NCI-H774 (cell line): ENCODE data around the gene SDCBP2.

ENCODE experiments used
- DNase-seq: peaks from one replicate; lab custom pipeline; 2025; lab: John Stamatoyannopoulos, UW

SDCBP2 gene, protein sequence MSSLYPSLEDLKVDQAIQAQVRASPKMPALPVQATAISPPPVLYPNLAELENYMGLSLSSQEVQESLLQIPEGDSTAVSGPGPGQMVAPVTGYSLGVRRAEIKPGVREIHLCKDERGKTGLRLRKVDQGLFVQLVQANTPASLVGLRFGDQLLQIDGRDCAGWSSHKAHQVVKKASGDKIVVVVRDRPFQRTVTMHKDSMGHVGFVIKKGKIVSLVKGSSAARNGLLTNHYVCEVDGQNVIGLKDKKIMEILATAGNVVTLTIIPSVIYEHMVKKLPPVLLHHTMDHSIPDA

DNA sequence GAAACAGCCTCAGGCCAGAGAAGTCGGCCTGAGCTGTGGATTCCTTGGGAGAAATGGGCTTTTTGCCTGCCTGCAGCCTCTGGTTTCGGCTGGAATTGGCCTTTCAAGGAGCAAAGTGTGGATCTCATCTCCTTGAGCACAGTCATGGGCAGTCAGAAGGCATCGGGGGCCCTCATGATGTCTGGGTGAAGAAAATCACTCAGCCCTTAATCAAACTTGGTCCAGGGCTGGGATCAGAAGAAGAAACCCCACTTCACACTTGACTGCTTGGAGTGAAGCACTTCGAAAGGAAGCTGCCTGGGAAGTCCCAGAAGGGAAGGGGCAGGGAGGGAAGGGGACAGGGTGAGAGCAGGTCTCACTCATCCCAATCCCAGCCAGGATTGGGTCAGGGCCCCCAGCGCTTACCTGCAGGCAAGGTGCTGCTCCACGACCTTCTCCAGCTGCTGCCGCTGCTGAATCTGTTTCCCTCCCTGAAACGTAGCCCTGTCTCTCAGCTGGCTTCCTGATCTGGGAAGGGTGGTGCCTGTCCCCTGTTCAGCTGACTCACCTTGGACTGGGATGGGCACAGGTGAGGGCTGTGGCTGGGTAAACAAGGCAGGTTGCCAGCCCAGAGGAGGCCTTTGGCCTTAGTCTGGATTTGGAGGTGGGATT, at the start of gene SDCBP2:
Gene SDCBP2 (minus strand): TSS at position 460 of the 651 bp plus-strand sequence. CDS start 8,723 bp downstream, outside the sequence.
- DNase-seq = no peak

DNA sequence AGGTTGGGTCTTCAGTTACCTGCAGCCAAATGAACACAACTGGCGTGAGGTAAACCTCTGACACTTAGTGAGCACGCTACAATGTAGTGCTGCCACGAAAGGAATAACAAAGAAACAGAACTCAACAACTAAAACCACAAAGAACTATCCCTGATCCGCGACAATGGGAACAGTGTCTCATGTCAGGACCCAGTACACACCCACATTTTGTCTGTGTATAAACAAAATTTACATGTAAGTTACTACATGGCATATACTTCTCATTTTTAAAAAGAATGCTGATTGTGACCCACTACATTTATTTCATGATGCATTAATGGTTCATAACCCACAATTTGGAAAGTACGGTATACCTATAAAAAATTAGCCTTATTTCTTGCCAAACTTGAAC, 49.8 kb upstream of the SDCBP2 start:
- DNase-seq = no peak

DNA sequence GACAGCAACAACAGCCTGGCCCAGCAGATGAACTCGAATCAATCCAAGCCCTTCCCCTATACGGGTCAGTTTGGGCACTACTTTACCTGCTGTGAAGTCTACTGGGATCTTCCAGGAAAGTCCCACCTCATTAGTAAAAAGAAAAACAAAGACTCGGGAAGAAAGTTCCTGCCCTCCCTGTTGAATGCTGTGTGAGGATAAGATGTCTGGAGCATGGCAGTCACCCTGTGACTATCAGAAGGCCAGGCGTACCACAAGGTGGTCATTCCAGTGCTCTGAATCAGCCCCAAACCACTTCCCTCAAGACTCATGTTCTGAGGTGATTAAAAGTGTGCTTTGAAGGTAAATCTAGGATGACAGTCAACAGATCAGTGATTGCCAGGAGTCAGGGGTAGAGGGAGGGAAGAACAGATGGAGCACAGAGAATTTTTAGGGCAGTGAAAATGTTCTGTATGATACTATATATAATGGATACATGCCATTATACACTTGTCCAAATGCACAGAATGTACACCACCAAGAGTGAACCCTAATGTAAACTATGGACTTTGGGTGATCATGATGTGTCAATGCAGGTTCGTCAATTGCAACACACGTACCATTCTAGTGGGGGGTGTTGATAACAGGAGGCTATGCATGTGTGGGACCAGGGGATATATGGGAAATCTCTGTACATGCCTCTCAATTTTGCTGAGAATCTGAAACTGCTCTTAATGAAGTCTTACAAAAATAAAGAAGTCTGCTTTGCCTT, 49.2 kb upstream of the SDCBP2 start:
- DNase-seq = no peak

DNA sequence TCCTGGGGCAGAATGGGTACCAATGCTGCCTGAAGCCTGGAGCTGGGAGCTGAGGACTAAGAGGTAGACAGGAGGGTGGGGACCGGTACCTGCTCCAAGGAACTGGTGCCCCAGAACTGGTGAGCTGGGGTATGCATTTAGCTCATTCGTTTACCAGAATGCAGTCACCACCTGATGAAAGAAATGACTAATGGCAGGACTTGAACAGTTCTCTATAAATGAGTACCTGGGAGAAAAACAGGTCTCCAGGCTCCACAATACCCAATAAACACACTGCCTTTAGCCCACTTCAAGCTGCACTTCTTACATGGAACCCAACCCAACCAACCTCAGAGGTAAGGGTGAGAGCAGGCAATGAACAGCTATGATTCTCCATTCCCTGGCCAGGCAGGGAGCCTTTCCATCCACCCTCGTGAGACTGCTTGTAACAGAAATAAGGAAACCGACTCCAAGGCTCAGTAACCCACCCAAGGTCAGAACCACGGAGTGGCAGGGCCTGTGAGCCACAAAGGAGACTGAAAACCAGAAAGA, 48.5 kb upstream of the SDCBP2 start:
- no peak for DNase-seq

DNA sequence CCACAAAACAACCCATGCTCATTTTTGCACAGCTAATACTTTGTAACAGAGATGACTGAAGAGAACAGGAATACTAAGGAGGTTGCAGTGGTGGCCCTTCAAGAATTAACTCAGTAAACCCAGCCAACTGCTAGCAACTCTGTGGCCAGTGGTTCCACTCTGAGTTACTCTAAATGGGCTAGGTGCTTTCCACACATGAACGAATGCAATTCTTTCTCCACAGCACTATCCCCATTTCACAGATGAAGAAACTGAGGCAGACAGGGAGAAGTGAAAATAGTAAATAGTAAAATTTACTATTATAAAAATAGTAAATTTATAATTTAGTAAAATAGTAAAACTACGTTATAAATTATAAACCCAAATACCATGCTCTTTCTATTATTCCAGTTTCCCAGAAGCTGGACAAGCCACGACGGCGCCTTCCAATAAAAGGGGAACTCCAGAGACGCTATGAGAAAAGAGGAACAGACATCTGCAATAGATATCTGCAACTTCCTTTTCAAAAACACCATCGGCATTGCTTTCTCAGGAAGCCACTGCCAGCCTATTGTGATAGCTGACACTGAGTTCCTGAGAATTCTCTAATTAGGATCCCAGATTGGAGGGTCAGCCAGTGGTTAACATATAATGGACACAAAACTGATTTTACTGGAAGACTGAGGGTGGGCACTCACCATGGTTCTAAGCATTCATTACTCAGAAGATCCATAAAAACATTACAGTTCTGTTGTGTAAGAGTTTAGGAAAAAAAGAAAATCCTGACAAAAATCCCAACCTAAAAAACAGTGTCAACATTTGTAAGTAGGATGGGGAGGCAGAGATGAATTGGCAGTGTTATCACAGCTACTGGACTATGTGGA, 47.7 kb upstream of the SDCBP2 start:
- DNase-seq = no peak

DNA sequence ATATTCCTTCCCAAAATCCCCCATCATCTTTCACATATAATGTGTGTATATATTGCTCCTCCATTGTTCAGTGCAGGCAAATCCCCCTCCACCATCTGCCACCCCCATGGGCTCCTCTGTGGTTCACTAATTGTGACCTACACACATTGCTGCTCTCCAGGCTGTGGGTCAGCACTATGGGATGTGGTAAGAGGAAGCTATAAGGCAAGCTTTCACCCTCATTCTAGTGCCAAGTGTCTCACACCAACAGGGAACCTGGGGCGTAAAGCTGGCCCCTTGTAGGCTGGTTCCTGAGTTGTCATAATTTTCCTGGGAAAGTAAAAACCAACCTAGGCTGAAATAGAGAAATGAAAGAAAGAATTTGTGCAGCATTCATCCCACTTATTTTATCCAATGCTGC, 47.1 kb upstream of the SDCBP2 start:
- DNase-seq = no peak

DNA sequence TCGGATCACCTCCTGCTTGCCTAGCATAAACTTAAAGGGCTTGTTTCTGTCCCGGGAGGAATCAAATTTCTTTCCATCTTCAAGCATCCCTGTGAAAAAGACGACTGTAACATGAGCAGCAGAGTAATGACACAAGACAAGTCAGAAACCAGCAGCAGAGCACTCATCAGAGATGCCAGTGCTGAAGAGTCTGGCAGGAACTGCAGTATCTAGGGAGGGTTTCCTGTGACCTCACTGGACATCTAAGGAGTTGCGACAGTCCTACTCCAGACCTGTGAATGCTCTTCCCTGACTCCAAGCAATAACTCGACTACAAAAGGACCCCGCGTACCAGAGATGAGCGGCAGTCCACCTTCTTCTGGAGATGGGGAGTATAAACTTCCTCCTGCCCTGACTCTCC, 46.6 kb upstream of the SDCBP2 start:
- no peak for DNase-seq

DNA sequence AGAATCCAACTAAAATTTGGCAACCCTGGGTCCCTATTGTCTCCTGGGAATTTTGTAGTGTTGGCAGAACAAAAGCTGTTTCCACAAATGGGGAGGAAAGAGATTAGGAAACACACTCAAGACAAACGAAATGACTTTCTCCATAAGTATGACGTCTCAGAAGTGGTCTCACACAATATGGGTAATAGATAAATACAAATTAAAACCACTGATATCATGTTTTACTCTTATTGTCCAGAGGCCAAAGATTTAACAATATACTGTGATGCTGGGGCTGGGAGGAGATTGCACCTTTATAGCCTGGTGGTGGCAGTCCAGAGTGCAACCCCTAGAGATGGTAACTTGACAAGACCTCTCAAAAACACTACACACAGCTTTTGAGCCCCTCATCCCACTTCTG, 45.3 kb upstream of the SDCBP2 start:
- DNase-seq = no peak

DNA sequence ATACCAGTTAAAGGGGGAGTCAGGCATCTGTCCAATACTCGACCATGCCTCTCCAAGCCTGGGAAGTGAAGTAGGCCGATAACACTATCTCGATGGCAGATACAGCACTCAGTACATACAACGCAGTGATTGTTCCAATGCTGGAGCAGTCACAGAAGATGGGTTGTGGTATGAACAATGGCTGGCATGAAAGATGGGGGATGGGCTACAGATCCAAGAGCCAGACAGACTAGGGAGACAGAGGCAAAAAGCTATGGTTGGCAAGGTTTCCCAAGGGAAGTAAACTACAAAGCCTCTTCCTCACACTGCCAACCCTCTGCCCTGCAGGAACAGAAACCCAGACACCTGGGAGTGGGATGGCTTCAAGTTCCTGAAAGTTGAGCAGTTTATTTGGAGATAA, 44.7 kb upstream of the SDCBP2 start:
- DNase-seq = no peak

DNA sequence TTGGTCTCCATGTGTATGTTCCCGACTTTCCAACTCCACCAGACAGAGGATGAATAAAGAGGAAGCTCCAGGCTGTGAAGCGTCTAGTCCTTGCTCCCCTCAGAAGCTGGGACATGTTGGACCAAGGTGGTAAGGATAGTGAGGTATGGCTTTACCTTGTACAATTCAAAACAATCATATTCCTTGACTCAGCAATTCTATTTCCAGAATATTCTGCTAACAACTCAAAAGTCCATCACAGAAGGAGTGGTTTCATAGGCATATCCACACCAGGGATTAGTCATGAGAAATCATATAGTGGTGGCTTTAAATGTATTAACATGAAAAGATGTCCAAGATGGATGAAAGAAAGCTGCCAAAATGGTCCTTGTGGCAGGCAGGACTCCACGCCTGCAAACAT, 44.1 kb upstream of the SDCBP2 start:
- no peak for DNase-seq

DNA sequence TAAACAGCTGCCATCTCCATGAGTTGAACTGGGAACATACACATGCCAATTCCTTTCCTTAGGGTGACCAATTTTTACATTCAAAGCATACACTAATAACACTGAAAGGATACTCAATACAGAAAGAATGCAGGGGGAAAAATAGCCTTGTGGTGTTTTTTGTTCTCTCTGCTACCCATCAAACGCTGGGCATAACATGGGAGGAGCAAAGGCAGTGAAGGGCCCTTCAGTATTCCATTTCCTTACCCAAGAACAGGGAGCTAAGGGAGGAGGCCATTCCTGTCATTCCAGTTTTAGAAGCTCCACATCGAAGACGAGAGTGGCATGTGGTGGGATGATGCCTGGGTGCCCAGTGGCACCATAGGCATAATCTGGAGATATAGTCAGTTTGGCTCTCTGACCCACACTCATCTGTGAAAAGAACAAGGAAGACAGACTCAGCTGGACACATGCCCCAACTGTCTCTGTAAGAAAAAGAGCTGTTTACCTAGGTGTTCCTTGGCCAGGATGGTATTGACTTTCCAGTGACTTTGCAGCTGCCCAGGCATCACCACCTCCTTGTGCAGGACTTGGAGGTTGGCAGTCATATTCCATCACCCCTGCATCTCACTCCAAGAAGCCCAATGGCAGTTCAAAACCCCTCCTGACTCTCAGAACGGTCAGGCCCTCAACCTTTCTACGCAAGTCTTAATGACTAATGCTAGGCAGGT, 43.0 kb upstream of the SDCBP2 start:
- no peak for DNase-seq

DNA sequence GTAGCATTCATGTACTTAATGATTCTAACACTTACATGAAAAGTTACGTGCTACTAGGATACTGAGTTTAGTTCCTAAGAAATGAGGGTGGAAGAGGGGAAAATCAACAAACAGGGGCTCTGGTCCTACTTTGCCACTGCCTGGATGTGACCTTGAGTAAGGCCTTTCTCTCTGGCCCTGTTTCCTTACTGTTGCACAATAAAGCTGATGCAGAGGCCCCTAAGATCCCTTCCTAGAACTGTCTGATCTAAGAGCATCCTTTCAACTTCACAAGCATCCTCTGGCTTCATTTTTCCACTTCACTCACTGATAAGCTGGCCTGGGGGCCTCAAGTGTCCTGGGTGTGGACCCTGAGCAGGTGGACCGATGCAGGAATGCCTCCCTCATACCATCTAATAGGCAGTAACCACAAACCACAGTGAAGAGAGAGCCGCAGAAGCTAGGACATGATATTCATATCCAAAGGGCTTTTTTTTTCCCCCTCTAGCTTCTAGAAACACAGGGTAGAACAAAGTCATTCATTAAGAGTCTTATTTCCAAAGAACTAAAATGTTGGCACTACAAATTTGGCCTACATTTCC, 42.4 kb upstream of the SDCBP2 start:
- no peak for DNase-seq

DNA sequence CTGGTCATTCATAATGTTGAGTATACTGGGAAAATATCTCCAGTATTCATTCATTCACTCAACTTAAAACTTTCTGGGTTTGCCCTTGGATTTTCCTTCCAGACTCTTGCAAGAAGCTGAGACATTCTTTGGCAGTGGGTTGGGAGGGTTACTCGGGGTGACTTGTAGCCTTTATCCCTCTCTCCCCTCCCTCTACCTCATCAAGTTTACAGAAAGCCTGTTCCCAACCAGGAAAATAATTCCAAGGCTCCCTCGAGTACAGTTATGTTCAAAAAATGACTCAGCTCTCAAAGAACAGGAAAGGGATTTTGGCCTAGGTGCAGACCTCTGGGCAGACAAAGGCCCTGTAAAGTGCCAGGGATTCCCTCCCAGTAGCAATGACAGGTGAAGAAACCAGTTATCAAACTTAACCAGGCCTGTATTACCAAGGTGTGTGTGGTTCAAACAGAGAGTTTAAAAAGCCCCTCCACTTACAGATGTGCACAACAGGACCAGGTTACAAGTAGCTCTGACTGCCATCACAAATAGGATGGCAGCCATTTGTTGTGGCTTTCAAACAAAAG, 41.7 kb upstream of the SDCBP2 start:
- no peak for DNase-seq

DNA sequence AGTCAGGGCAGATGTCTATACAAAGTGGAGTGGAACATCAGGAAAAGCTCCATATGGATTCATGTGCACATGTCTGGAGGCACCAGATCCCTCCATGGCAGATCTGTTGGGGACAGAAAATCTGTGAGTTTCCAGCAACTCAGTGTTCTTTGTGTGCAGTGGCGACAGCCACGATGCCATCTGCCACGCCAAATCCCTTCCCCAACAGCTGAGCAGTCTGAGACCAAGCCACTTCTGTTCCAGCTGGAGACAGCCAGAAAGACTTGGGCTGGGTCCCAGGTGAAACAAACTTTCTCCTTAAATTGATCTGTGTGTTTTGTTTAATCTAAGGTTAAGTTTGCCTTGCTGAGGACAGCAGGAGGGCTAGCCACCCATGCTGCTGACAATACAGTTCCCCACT, 41.0 kb upstream of the SDCBP2 start:
- DNase-seq = no peak

DNA sequence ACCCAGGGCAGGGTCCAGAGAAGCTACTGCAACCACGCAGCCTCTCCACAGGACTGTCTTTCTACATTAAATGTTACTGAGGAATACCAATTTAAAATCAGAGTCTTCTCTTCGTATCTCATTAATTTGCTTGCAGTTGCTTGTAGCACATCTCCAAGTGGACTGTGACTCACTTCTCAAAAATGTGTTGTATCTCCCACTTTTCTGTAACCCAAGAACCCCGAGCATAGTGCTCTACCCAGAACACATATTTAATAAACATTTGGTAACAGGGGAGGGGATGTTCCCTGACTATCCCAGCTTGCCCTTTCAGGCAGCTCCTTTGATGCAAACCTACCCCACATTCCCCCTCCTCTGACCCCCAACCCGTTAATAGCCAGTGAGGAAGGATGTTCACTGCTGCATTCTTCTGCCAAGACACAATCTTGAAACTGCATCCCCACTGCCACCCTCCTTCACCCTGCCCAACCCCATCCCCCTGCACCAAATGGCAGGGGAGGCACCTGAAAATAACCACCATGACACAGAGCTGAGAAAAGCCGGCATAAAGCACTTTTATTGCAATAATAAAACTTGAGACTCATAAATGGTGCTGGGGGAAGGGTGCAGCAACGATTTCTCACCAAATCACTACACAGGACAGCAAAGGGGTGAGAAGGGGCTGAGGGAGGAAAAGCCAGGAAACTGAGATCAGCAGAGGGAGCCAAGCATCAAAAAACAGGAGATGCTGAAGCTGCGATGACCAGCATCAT, 39.7 kb upstream of the SDCBP2 start:
- DNase-seq = no peak

DNA sequence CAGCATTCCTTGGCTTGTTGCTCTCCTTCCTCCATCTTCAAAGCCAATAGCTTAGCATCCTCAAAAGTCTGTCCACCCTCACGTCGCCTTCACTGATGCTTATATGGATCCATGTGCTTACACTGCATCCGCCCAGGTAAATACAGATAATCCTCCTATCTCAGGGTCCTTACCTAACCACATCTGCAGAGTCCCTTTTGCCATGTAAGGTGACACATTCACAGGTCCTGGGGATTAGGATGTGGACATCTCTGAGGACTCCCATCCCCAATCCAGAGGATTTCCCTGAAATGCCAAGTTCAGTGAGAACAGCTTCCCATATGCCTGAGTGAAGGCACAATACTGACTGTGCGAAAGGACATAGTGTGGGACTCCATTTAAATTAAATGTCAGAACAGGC, 38.5 kb upstream of the SDCBP2 start:
- no peak for DNase-seq

DNA sequence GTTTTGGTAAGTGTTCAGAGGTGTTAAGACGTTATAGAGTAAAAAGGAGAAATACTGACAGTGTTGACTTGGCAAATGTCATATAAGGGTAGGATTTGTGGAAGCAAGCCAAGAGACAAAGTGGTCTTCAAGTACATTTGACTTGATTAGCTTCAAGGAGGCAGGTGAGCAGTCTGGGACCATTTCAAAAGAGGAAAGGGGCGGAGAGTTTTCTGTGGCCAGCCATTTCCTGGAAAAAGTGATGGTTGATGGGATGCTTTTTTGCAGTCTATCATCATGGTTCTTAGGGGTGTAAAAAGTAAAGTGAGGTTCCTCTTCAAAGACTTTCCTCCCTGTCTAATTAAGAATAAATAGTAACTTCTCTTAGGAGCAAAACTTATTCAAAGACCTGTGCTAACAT, 35.2 kb upstream of the SDCBP2 start:
- no peak for DNase-seq

DNA sequence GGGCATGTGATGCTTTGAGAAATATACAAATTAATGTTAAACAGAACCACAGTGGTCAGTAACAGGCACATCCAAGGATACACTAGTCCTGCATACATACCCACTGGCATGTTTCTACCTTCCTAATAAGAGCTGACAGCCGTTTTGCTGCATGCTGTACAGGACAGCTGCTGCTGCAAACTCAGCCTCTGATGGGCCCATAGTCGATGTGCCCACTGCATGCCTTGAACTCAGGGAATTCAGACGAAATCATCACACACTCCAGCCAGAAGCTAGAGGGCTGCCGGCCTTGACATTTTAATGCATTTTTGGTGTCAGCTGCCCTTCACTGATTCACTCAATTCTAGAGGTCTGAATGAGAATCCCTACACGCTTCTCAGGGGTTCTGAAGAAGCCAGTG, 34.6 kb upstream of the SDCBP2 start:
- no peak for DNase-seq

DNA sequence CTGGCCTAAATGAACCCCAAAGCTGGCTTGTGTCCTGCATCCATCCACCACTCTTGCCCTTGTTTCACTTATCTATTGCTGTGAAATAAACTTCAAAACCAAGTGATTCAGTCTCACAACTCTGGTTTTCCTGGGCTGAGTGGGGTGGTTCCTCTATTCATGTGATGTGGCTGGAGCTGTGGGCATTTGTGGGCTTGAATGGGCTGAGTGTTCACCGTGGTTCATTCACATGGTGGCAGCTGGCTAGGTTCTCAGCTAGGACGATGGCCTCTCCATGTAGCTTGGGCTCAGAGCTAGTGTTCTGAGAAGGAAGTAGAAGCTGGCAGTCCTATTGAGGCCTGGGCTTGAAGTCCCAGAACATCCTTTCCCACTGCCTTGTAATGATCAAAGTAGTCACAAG, 33.5 kb upstream of the SDCBP2 start:
- no peak for DNase-seq
